Right ventricle myocardium inferior (tissue), 1 donor: ENCODE results near the gene AVPR2. TPM values are rescaled to one million over a fixed set of nuclear protein-coding genes. Genes with fewer than 3 reads are reported as not detected.
A peak's percentile ranks its signal among the peaks of the same experiment; 100 is the strongest.

ENCODE experiments used
- ATAC-seq: fragments of 200-7000 bp; cut with Tn5 transposase; one replicate; pipeline ENCODE4 v1.9.1; 2020; ENCODE audit warnings: mild to moderate bottlenecking, moderate library complexity
- DNase-seq: peaks from one replicate; pipeline ENCODE4 v3.0.0; 2021; ENCODE audit errors: missing footprints
- intact Hi-C: fragments of 100-400 bp; cut with DNase I; formaldehyde crosslinking; loops from one replicate; pipeline ENCODE4 v1.11.0; 2022
- total RNA-seq: library from RNA; stranded (reverse); fragmentation: NEBNext Ultra II Directional; extraction: Animal tissue kit (Norgen Biotek cat#: 25700); gene quantifications from one replicate; pipeline ENCODE4 v1.2.1, GENCODE V29; 2021
- donor health status: DM: no; HTN: yes; CAD: no; lungs with severe emphysema.

AVPR2 gene
- total RNA-seq, 1 donor from 2014 or later: 3.2 TPM

DNA sequence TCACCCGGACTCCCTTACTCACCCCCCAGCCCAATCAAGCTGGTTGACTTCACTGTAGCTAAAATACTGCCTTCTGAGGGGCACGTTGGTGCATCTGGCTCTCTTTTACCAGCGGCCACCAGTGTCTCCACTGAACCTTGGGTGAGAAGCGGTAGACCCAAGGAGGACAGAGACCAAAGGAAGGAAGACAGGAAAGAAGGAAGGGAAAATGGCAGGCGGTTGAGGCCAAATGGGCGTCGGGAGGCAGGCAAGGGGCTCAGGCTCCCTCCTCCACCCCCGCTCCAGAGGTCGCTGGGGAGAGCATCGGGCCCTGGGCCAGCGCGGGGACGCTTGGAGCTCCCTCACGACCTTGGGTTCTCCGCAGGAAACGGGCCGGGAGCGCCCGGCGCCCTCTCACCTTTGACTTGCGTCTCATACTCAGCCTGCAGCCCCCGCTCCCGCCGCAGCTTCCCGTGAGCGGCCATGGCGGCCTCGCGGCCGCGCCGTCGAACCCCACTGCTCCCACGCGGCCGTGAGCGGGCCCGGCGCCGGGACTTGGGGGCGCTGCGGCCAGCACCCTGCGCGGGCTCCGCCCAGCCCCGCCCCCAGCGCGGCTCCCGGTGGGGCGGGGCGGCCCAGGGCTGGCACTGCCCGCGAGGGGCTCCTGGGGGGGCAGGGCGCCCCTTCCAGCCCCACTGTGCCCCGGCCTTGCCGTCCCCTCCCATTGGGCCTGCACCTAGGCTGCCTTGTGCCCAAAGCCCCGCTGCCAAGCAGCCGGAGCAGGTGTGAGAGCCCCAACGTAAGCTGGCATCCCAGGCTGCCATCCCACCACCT lies 21.5 kb downstream of the AVPR2 start, which contains the start of gene ARHGAP4:
Gene ARHGAP4, minus strand, starts transcription at position 526 of the 813 bp plus-strand sequence. Its CDS starts 62 bp downstream, at position 464.
- ATAC-seq (no peak), DNase-seq (no peak)
- intact Hi-C loops: no loop called here

DNA sequence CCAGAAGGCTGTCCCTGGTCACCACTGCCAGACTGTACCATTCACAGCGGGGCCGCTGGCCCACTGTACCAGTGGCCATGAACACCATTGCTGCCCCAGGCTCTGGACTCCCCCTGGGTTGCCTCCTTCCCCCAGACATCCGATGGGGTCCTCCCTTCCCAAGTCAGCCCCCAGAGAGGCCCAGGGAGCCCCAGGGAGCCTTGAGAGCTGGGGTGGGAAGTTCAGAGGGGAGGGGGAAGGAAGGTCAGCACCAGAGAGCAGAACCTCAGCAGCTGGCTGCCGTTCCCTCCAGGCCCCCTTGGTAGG lies 22.0 kb downstream of the AVPR2 start:
- no peak for DNase-seq
- peak; percentile 6 for ATAC-seq
- intact Hi-C loops: no loop called here

GRCh38 chrX:153926858-153927671 lies 22.6 kb downstream of the AVPR2 start:
- DNase-seq (peak; percentile 81), ATAC-seq (no peak)
- intact Hi-C loops: no loop called here

DNA sequence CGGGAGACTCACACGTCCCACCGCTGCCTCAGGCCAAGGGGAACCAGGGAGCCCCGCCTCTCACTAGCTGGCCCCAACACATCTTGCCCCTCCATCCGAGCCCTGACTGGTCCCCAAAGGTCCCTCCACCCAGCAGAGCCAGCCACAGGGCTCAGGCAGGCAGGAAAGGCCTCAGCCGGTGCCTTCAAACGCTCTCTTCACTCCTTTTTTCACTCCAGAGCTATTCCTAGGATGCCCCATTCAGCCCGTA lies 23.1 kb downstream of the AVPR2 start:
- no peak for DNase-seq
- intact Hi-C loops: no loop called here
- no peak for ATAC-seq

GRCh38 chrX:153927922-153928760 lies 23.7 kb downstream of the AVPR2 start:
- ATAC-seq: peak; percentile 96
- intact Hi-C loops: loop anchor here (1.0 kb wide), 1 partner anchor 134 kb away; the partner anchor contains the start of genes IDH3G and SSR4
- peak; percentile 97 for DNase-seq

- ATAC-seq: no peak
- intact Hi-C loops: loop anchor here (1.0 kb wide), 1 partner anchor 135 kb away; the partner anchor contains the start of genes IDH3G and SSR4
Observed at GRCh38 chrX:153928846-153929245, 24.4 kb downstream of the AVPR2 start.

GRCh38 chrX:153929576-153929975 lies 25.1 kb downstream of the AVPR2 start:
- DNase-seq: no peak
- ATAC-seq: no peak
- intact Hi-C loops: no loop called here

More at GRCh38 chrX:153928846-153929245, 24.4 kb downstream of the AVPR2 start:
- no peak for DNase-seq

- intact Hi-C loops: no loop called here
- DNase-seq (no peak), ATAC-seq (no peak)
Observed at GRCh38 chrX:153930011-153930910, 25.8 kb downstream of the AVPR2 start.

DNA sequence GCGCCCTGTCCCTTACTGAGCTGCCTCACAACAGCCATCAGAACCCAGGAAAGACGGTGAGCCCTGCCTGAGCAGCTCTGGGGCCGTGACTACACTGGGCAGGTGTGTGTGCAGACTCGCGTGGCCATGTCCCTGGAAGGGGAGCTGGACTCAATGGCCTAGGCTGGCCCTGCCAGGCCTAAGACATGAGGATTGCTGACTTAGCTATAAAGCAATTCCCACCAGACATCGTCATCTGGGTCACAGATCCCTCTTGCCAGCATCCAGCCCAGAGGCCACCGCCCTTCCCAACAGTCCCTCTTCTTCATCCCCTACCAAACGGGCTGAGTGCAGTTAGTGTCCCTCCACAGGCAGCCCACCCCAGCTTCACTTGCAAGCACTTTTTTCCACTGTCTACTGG lies 26.7 kb downstream of the AVPR2 start:
- intact Hi-C loops: no loop called here
- DNase-seq (no peak), ATAC-seq (no peak)

- ATAC-seq: no peak
- intact Hi-C loops: no loop called here
- no peak for DNase-seq
Observed at GRCh38 chrX:153931748-153932147, 27.3 kb downstream of the AVPR2 start.

GRCh38 chrX:153932220-153932915 lies 27.9 kb downstream of the AVPR2 start:
- ATAC-seq: no peak
- intact Hi-C loops: no loop called here
- no peak for DNase-seq

- DNase-seq (no peak), ATAC-seq (no peak)
- intact Hi-C loops: no loop called here
Observed at GRCh38 chrX:153933748-153934147, 29.3 kb downstream of the AVPR2 start.

GRCh38 chrX:153934148-153934761 lies 29.8 kb downstream of the AVPR2 start:
- intact Hi-C loops: no loop called here
- DNase-seq: no peak
- no peak for ATAC-seq

- ATAC-seq: peak; percentile 99
- intact Hi-C loops: no loop called here
- peak; percentile 81 for DNase-seq
Observed at GRCh38 chrX:153934762-153935325, 30.4 kb downstream of the AVPR2 start, which contains the start of gene NAA10. Gene NAA10, minus strand, starts transcription at chrX:153935037. Its CDS starts 133 bp downstream, at chrX:153934904.

DNA sequence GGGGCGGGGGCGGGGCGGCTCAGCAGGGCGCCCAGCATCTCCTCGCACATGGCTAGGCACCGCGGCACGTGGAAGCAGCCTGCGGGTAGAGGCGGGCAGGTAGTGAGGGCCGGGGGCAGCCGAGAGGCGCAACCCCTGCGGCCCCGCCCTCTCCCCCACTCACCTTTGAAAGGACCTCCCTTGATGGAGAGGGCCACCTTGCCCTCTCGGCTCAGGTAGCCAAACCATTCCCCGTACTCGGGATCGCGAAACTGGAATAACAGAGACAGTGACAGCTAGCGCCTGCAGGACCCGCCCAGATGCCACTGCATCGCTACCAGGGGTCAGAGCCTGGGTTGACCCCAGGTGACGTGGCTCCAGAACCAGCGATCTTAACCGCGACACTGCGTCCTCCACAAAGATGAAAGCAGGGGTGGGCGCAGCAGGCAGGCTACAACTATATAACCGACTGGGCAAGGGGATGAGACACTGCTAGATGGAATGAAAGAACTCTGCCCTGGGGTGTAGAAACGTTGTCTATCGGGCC lies 30.9 kb downstream of the AVPR2 start:
- ATAC-seq (no peak), DNase-seq (no peak)
- intact Hi-C loops: no loop called here

GRCh38 chrX:153937056-153937455 lies 32.6 kb downstream of the AVPR2 start:
- ATAC-seq: no peak
- no peak for DNase-seq
- intact Hi-C loops: no loop called here
